Measurements from ENCODE around the gene FHIT. TPM values are rescaled to one million over a fixed set of nuclear protein-coding genes. Genes with fewer than 3 reads are reported as not detected.

The FHIT gene
- total RNA-seq, 1 experiment from 2014 or later: 9.8 TPM

GRCh38 chr3:60178931-60179653, 1072.2 kb downstream of the FHIT start:
- Histone ChIP-seq H4K20me1 (ENCODE audit: insufficient read depth) (no peaks in the 10 kb centered on the region), H3K27me3 (ENCODE audit: insufficient read depth, low read depth) (no peaks in the 10 kb centered on the region), H3K27ac (no peak overlapping the region), H3K9me2 (ENCODE audit: insufficient read depth) (no peaks in the 10 kb centered on the region), H3K79me2 (ENCODE audit: low read depth) (no peaks in the 10 kb centered on the region), H3K4me1 (replicated peaks; ENCODE audit: insufficient read depth) (no peaks in the 10 kb centered on the region), H3F3A (ENCODE audit: insufficient read depth, low read depth) (no peaks in the 10 kb centered on the region), H3K36me3 (ENCODE audit: low read depth) (no peaks in the 10 kb centered on the region), H3K4me3 (no peak overlapping the region), H3K4me2 (no peak overlapping the region), H2AFZ (no peak overlapping the region), H3K9me3 (ENCODE audit: insufficient read depth, low read depth) (no peaks in the 10 kb centered on the region)
- no peak for DNase-seq
- TF ChIP-seq CTCF (conservative IDR thresholded peaks at IDR 0.05): no peak
- no peak for TF ChIP-seq EZH2 (IDR thresholded peaks at IDR 0.05; ENCODE audit: low read depth)
- intact Hi-C loops (cut with micrococcal nuclease; ENCODE audit: unreplicated experiment): no loop called here
- CTCF ChIA-PET: no interaction called here
- no TSS peak for BruUV-seq (replicated peaks)
- POLR2A ChIA-PET (ENCODE audit: unreplicated experiment): no interaction called here

- no peak for DNase-seq
- Histone ChIP-seq H3F3A (ENCODE audit: insufficient read depth, low read depth) (no peaks in the 10 kb centered on the region), H3K4me2 (no peak overlapping the region), H3K27me3 (ENCODE audit: insufficient read depth, low read depth) (no peaks in the 10 kb centered on the region), H4K20me1 (ENCODE audit: insufficient read depth) (no peaks in the 10 kb centered on the region), H3K9me2 (ENCODE audit: insufficient read depth) (no peaks in the 10 kb centered on the region), H3K4me1 (replicated peaks; ENCODE audit: insufficient read depth) (no peaks in the 10 kb centered on the region), H3K27ac (no peak overlapping the region), H3K79me2 (ENCODE audit: low read depth) (no peaks in the 10 kb centered on the region), H3K36me3 (ENCODE audit: low read depth) (no peaks in the 10 kb centered on the region), H2AFZ (no peak overlapping the region), H3K4me3 (no peak overlapping the region), H3K9me3 (ENCODE audit: insufficient read depth, low read depth) (no peaks in the 10 kb centered on the region)
- intact Hi-C loops (cut with micrococcal nuclease; ENCODE audit: unreplicated experiment): no loop called here
- no TSS peak for BruUV-seq (replicated peaks)
- ChIA-PET POLR2A (ENCODE audit: unreplicated experiment) (no interaction called here), CTCF (no interaction called here)
- no peak for TF ChIP-seq EZH2 (IDR thresholded peaks at IDR 0.05; ENCODE audit: low read depth)
- TF ChIP-seq CTCF (conservative IDR thresholded peaks at IDR 0.05): no peak
These were observed 1073.5 kb downstream of the FHIT start for GRCh38 chr3:60177726-60178125.

DNA sequence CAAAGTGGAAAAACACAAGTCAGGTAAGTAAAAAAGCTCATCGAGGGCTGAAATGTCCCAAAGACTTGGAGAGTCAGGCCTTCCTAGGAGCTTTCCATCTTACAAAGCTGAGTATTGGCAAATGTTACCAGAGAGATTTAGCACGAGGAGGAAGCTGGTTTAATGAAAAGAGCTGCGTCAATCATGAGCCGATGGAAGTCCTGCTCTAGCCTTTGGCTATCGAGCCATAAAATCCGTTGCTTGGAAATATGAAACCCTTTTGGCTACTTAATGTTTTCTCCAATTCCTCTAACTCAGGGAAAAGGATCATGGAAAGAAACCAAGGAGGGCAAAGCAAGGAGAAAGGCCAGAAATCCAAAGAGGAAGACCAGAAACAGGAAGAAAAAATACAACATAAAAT, 1074.6 kb downstream of the FHIT start:
- no peak overlapping the region for H3K27ac ChIP-seq
- no peaks in the 10 kb centered on the region for H3K4me1 ChIP-seq (replicated peaks; ENCODE audit: insufficient read depth)
- H3K36me3 ChIP-seq (ENCODE audit: low read depth): no peaks in the 10 kb centered on the region
- no peak overlapping the region for H3K4me3 ChIP-seq
- ChIA-PET POLR2A (ENCODE audit: unreplicated experiment) (no interaction called here), CTCF (no interaction called here)
- H3F3A ChIP-seq (ENCODE audit: insufficient read depth, low read depth): no peaks in the 10 kb centered on the region
- no peaks in the 10 kb centered on the region for H3K79me2 ChIP-seq (ENCODE audit: low read depth)
- H3K27me3 ChIP-seq (ENCODE audit: insufficient read depth, low read depth): no peaks in the 10 kb centered on the region
- no peaks in the 10 kb centered on the region for H3K9me3 ChIP-seq (ENCODE audit: insufficient read depth, low read depth)
- no peak overlapping the region for H2AFZ ChIP-seq
- H4K20me1 ChIP-seq (ENCODE audit: insufficient read depth): no peaks in the 10 kb centered on the region
- no peak overlapping the region for H3K4me2 ChIP-seq
- TF ChIP-seq EZH2 (IDR thresholded peaks at IDR 0.05; ENCODE audit: low read depth) (no peak), CTCF (conservative IDR thresholded peaks at IDR 0.05) (no peak)
- no peak for DNase-seq
- intact Hi-C loops (cut with micrococcal nuclease; ENCODE audit: unreplicated experiment): no loop called here
- H3K9me2 ChIP-seq (ENCODE audit: insufficient read depth): no peaks in the 10 kb centered on the region
- BruUV-seq (replicated peaks): no TSS peak

All from PC-9 (cell line).